ENCODE data around the gene CNTNAP1. TPM values are rescaled to one million over a fixed set of nuclear protein-coding genes. Genes with fewer than 3 reads are reported as not detected.

CNTNAP1 gene
- total and polyA plus RNA-seq, 10 of the 15 experiments (the other 5 are each of a cell fraction or from before 2014, with no cell fraction given) = 0.95 to 29.9 (median 10.4) TPM

DNA sequence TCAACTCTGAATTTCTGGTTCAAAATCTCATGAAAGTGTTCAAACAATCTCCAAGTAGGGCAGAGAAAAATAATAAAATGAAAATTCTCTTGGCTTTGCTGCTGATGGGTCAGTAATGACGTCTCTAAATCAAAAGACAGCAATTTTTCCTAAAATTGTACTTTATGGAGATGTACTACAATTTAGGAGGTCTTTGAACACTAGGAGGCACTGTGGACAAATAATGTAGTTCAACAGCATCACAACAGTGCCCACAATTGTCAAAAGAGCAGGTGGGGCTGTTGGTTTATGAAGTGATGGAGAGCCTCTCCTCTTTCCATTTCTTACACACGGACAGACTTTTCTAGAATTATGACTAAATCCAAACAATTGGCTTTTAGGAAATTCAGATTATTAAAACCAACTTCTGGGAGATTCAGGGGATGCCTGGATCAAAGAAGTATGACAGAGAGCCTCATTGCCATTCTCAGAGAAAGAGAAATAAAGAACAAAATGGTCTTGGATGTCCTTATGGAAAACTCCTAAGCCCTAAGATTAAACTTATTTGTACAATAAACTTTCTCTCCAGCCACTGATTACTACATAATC, 38.8 kb downstream of the CNTNAP1 start:
- Histone ChIP-seq H2AFZ (ENCODE audit: control insufficient read depth, low read depth, low read length) (no peak overlapping the region), H3K79me2 (ENCODE audit: control insufficient read depth, insufficient read depth, low read length) (no peaks in the 10 kb centered on the region), H4K20me1 (ENCODE audit: control insufficient read depth, insufficient read depth) (no peaks in the 10 kb centered on the region), H3K4me2 (ENCODE audit: control insufficient read depth, insufficient read depth) (no peak overlapping the region), H3K36me3 (ENCODE audit: control insufficient read depth in 2 of 2, insufficient read depth in 2 of 2, low read length in 1 of 2) (peaks cover 3 to 17% of the 10 kb centered on the region in 2 experiments), H3K4me1 (ENCODE audit: control insufficient read depth, insufficient read depth, low read length) (no peaks in the 10 kb centered on the region), H3K9ac (ENCODE audit: control insufficient read depth, insufficient read depth, low read length) (no peak overlapping the region), H3K27me3 (replicated peaks in 1 of 2; ENCODE audit: control insufficient read depth in 2 of 2, insufficient read depth in 2 of 2, low read length in 1 of 2) (no peaks in the 10 kb centered on the region), H3K9me3 (replicated peaks; ENCODE audit: control insufficient read depth, insufficient read depth, low read length) (no peaks in the 10 kb centered on the region), H3K4me3 (no peak overlapping the region), H3K27ac (ENCODE audit: control insufficient read depth, insufficient read depth) (no peak overlapping the region)
- ATAC-seq (peak; percentile 94), FAIRE-seq (peak; percentile 85), DNase-seq (ENCODE audit: low read depth, low spot score) (no peak)
- ChIA-PET SMC1A (ENCODE audit: uncharacterized antibody, unreplicated experiment) (interaction anchor here (0.7 to 4.1 kb wide), 4 partner anchors 25 to 143 kb away, joined by 3 to 22 read pairs (median 6); partner anchors contain the start of gene PSMC3IP), POLR2A (no interaction called here), RAD21 (ENCODE audit: unreplicated experiment) (interaction anchor here (1.2 to 1.7 kb wide), 3 partner anchors 41 to 43 kb away, joined by 4 to 8 read pairs (median 5); no protein-coding TSS in a partner anchor), CTCF (interaction anchor here (0.7 to 7.3 kb wide), 9 partner anchors 12 to 171 kb away, joined by 3 to 130 read pairs (median 5); partner anchors contain the start of genes BECN1, PSMC3IP and RAMP2)
- WGBS (ENCODE audit: insufficient coverage, insufficient replicate concordance, low lambda C conversion rate, missing lambda C conversion rate) = 0% methylated on average over 2 of the region's 2 CpGs
- no TSS peak for BruUV-seq (replicated peaks)
- intact Hi-C loops (cut with micrococcal nuclease; ENCODE audit: unreplicated experiment) = loop anchor here (1.0 to 2.0 kb wide), 3 partner anchors 42 to 216 kb away; partner anchors contain the start of gene BECN1
- in situ Hi-C loops (cut with MboI) = loop anchor here (10.0 kb wide), 1 partner anchor 214 kb away; no protein-coding TSS in a partner anchor
- TF ChIP-seq EZH2 (IDR thresholded peaks at IDR 0.05; ENCODE audit: borderline replicate concordance, control insufficient read depth, low read depth, low read length) = no peak
- TF ChIP-seq KAT2A (conservative IDR thresholded peaks at IDR 0.05; ENCODE audit: control insufficient read depth, low read depth, low read length) = no peak
- no peak for TF ChIP-seq MTA2 (IDR thresholded peaks at IDR 0.05; ENCODE audit: low read depth)
- TF ChIP-seq STAT3 (IDR thresholded peaks at IDR 0.05; ENCODE audit: low read depth, low read length) = no peak
- no peak for TF ChIP-seq KDM1A (IDR thresholded peaks at IDR 0.05; ENCODE audit: borderline replicate concordance)
- TF ChIP-seq POLR2AphosphoS2 (IDR thresholded peaks at IDR 0.05; ENCODE audit: low read depth, low read length) = no peak
- no peak for TF ChIP-seq SMARCA5 (IDR thresholded peaks at IDR 0.05)
- no peak for TF ChIP-seq ZNF217 (IDR thresholded peaks at IDR 0.05)
- TF ChIP-seq ATF7 (IDR thresholded peaks at IDR 0.05; ENCODE audit: low read depth) = peak; percentile 45; the same call in 1 of the 2 replicates
- peak; percentile 73 for TF ChIP-seq RAD21 (IDR thresholded peaks at IDR 0.05; ENCODE audit: insufficient read depth, low read depth, low read length)
- TF ChIP-seq, protein P1, sequence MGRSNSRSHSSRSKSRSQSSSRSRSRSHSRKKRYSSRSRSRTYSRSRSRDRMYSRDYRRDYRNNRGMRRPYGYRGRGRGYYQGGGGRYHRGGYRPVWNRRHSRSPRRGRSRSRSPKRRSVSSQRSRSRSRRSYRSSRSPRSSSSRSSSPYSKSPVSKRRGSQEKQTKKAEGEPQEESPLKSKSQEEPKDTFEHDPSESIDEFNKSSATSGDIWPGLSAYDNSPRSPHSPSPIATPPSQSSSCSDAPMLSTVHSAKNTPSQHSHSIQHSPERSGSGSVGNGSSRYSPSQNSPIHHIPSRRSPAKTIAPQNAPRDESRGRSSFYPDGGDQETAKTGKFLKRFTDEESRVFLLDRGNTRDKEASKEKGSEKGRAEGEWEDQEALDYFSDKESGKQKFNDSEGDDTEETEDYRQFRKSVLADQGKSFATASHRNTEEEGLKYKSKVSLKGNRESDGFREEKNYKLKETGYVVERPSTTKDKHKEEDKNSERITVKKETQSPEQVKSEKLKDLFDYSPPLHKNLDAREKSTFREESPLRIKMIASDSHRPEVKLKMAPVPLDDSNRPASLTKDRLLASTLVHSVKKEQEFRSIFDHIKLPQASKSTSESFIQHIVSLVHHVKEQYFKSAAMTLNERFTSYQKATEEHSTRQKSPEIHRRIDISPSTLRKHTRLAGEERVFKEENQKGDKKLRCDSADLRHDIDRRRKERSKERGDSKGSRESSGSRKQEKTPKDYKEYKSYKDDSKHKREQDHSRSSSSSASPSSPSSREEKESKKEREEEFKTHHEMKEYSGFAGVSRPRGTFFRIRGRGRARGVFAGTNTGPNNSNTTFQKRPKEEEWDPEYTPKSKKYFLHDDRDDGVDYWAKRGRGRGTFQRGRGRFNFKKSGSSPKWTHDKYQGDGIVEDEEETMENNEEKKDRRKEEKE (IDR thresholded peaks at IDR 0.05) = no peak
- TF ChIP-seq NR2F1 (conservative IDR thresholded peaks at IDR 0.05) = no peak
- 0 out of 2 replicates have a peak, but pooled peaks have one; percentile 40 for TF ChIP-seq RB1 (IDR thresholded peaks at IDR 0.05; ENCODE audit: borderline replicate concordance)
- TF ChIP-seq CREM (IDR thresholded peaks at IDR 0.05; ENCODE audit: low read depth) = peak; percentile 16; the same call in 1 of the 2 replicates
- TF ChIP-seq, protein P2, sequence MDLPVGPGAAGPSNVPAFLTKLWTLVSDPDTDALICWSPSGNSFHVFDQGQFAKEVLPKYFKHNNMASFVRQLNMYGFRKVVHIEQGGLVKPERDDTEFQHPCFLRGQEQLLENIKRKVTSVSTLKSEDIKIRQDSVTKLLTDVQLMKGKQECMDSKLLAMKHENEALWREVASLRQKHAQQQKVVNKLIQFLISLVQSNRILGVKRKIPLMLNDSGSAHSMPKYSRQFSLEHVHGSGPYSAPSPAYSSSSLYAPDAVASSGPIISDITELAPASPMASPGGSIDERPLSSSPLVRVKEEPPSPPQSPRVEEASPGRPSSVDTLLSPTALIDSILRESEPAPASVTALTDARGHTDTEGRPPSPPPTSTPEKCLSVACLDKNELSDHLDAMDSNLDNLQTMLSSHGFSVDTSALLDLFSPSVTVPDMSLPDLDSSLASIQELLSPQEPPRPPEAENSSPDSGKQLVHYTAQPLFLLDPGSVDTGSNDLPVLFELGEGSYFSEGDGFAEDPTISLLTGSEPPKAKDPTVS (IDR thresholded peaks at IDR 0.05; ENCODE audit: low read depth, low read length) = no peak
- no peak for TF ChIP-seq ZZZ3 (IDR thresholded peaks at IDR 0.05; ENCODE audit: control insufficient read depth, insufficient read length, low read depth)
- no peak for TF ChIP-seq BRCA1 (IDR thresholded peaks at IDR 0.05; ENCODE audit: low read depth, low read length)
- TF ChIP-seq, protein P3, sequence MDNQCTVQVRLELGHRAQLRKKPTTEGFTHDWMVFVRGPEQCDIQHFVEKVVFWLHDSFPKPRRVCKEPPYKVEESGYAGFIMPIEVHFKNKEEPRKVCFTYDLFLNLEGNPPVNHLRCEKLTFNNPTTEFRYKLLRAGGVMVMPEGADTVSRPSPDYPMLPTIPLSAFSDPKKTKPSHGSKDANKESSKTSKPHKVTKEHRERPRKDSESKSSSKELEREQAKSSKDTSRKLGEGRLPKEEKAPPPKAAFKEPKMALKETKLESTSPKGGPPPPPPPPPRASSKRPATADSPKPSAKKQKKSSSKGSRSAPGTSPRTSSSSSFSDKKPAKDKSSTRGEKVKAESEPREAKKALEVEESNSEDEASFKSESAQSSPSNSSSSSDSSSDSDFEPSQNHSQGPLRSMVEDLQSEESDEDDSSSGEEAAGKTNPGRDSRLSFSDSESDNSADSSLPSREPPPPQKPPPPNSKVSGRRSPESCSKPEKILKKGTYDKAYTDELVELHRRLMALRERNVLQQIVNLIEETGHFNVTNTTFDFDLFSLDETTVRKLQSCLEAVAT (IDR thresholded peaks at IDR 0.05) = no peak

All from GM12878 (cell line).